Measurements from ENCODE around the gene GLI3. TPM values are rescaled to one million over a fixed set of nuclear protein-coding genes. Genes with fewer than 3 reads are reported as not detected.

The GLI3 gene
- total and polyA plus RNA-seq, 12 donors = 1.1 to 18.0 (median 4.6) TPM

DNA sequence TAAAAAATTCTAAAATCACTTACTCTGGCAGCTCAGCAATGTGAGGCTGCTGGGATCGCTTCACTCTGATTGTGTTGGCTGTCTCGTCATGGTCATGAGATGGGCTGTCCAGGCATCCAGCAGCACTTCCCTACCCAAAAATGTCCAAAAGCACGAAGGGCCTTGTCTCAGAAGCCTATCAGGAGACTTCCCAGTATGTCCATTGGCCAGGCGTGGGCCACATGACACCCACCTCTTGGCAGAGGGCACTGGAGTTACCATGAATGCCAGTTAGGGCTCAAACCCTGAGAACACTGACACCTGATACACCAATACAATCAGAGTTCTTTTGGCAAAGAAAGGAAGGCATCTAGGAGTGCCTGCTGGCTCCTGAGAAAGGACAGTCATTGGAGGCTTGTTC lies 27.0 kb upstream of the GLI3 start:
- no peak for DNase-seq
- Histone ChIP-seq H3K4me3 (no peak overlapping the region), H3K27ac (no peak overlapping the region), H3K4me1 (replicated peaks in 1 of 2) (no peaks in the 10 kb centered on the region), H3K9me3 (replicated peaks in 1 of 3) (no peaks in the 10 kb centered on the region), H3K36me3 (replicated peaks in 1 of 2) (no peaks in the 10 kb centered on the region), H3K27me3 (no peaks in the 10 kb centered on the region)
- intact Hi-C loops (cut with DNase I) = no loop called here
- WGBS, 4 donors = 74 to 92% (median 88%) methylated on average over 4 of the region's 4 CpGs
- TF ChIP-seq, protein P1, sequence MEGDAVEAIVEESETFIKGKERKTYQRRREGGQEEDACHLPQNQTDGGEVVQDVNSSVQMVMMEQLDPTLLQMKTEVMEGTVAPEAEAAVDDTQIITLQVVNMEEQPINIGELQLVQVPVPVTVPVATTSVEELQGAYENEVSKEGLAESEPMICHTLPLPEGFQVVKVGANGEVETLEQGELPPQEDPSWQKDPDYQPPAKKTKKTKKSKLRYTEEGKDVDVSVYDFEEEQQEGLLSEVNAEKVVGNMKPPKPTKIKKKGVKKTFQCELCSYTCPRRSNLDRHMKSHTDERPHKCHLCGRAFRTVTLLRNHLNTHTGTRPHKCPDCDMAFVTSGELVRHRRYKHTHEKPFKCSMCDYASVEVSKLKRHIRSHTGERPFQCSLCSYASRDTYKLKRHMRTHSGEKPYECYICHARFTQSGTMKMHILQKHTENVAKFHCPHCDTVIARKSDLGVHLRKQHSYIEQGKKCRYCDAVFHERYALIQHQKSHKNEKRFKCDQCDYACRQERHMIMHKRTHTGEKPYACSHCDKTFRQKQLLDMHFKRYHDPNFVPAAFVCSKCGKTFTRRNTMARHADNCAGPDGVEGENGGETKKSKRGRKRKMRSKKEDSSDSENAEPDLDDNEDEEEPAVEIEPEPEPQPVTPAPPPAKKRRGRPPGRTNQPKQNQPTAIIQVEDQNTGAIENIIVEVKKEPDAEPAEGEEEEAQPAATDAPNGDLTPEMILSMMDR (IDR thresholded peaks at IDR 0.05) = no peak
- TF ChIP-seq POLR2A (IDR thresholded peaks at IDR 0.05) = no peak

DNA sequence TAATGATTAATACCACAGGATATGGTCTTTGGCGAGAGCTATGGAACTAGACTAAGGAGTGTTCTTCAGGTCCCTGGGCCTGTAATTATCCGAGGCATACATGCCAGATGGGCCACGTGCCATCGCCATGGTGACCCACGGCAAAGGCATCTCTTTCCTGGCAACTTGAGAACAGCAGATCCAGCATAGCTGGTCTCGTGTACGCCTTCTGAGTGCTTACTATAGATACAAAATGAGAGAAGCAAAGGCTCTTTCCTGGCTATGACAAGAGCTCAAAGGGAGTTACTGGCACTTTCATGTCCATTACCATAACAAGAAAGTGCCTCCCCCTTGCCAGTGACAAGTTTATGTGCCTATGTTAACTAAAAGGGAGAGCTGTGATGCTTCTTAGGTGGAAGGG lies 26.0 kb upstream of the GLI3 start:
- Histone ChIP-seq H3K4me1 (replicated peaks in 1 of 2) (no peaks in the 10 kb centered on the region), H3K9me3 (replicated peaks in 1 of 3) (no peaks in the 10 kb centered on the region), H3K36me3 (replicated peaks in 1 of 2) (no peaks in the 10 kb centered on the region), H3K27me3 (no peaks in the 10 kb centered on the region), H3K27ac (no peak overlapping the region), H3K4me3 (no peak overlapping the region)
- DNase-seq = no peak
- TF ChIP-seq, protein P1 (IDR thresholded peaks at IDR 0.05) = no peak
- TF ChIP-seq POLR2A (IDR thresholded peaks at IDR 0.05) = no peak
- WGBS, 4 donors = 60 to 84% (median 74%) methylated on average over 7 of the region's 7 CpGs
- intact Hi-C loops (cut with DNase I) = no loop called here

DNA sequence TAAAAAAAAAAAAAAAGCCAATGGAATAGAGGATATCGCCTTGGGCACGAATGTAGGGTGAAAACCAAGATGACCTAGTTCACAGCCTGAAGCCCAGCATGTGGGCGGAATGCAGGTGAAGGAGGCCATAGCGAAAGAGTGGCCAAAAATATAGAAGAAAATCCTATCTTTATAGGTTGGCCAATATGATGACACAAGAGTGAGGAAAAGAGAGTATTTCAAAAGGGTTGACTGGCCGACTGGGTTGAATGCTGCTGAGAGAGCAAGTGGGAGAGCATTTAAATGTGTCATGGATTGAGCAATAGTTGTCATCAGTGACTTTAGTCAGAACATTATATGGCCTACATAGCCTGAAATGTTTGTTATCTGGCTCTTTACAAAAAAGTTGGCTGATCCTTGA lies 17.2 kb upstream of the GLI3 start:
- Histone ChIP-seq H3K4me1 (replicated peaks in 1 of 2) (no peaks in the 10 kb centered on the region), H3K36me3 (replicated peaks in 1 of 2) (no peaks in the 10 kb centered on the region), H3K4me3 (no peak overlapping the region), H3K27ac (no peak overlapping the region), H3K9me3 (replicated peaks in 1 of 3) (no peaks in the 10 kb centered on the region), H3K27me3 (no peaks in the 10 kb centered on the region)
- 87 to 94% (median 90%) methylated on average over 5 of the region's 5 CpGs for WGBS, 4 donors
- TF ChIP-seq POLR2A (IDR thresholded peaks at IDR 0.05) = no peak
- TF ChIP-seq, protein P1 (IDR thresholded peaks at IDR 0.05) = no peak
- no peak for DNase-seq
- intact Hi-C loops (cut with DNase I) = no loop called here

DNA sequence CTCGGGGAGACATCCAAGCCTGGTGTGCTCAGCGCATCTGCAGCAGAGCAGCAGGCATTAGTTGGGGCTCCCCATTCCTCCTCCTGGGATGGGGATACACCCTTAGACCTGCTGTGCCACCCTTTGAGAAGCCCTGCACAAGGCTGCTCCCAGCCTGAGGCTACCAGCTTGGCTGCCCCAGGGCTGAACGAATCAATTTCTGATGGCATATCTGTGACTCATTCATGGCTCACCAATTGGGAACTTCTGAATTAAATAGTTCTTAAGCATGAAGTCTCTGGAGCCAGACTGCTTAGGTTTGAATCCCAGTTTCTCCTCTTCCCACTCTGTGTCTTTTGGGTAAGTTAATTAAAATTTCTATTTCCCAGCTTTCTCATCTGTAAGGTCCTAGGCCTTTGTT lies 16.3 kb upstream of the GLI3 start:
- DNase-seq = no peak
- Histone ChIP-seq H3K27me3 (no peaks in the 10 kb centered on the region), H3K36me3 (replicated peaks in 1 of 2) (no peaks in the 10 kb centered on the region), H3K27ac (no peak overlapping the region), H3K4me1 (replicated peaks in 1 of 2) (no peaks in the 10 kb centered on the region), H3K4me3 (no peak overlapping the region), H3K9me3 (replicated peaks in 1 of 3) (no peaks in the 10 kb centered on the region)
- WGBS, 4 donors = 44 to 85% (median 63%) methylated on average over 1 to 3 of the region's 3 CpGs
- TF ChIP-seq, protein P1 (IDR thresholded peaks at IDR 0.05) = no peak
- no peak for TF ChIP-seq POLR2A (IDR thresholded peaks at IDR 0.05)
- intact Hi-C loops (cut with DNase I) = no loop called here

Measured in adrenal gland (tissue), 12 donors.